ENCODE measurements around the gene THAP2. TPM values are rescaled to one million over a fixed set of nuclear protein-coding genes. Genes with fewer than 3 reads are reported as not detected.

Gene THAP2
- total and polyA plus RNA-seq, 7 donors = 3.1 to 5.5 (median 4.2) TPM

GRCh38 chr12:71726548-71726947, 62.4 kb downstream of the THAP2 start:
- H3K27ac ChIP-seq = no peak overlapping the region
- intact Hi-C loops (cut with DNase I) = no loop called here
- H3K4me3 ChIP-seq = no peak overlapping the region
- no peak for DNase-seq
- no peaks in the 10 kb centered on the region for H3K9me3 ChIP-seq
- 21 to 66% methylated on average over 2 of the region's 2 CpGs for WGBS, 2 donors
- no peak for TF ChIP-seq EP300 (IDR thresholded peaks at IDR 0.05)
- no peak for TF ChIP-seq POLR2A (IDR thresholded peaks at IDR 0.05)
- no peak for TF ChIP-seq CTCF (IDR thresholded peaks at IDR 0.05)
- TF ChIP-seq POLR2AphosphoS5 (IDR thresholded peaks at IDR 0.05) = no peak
- H3K36me3 ChIP-seq = no peaks in the 10 kb centered on the region
- H3K4me1 ChIP-seq = no peaks in the 10 kb centered on the region
- H3K27me3 ChIP-seq = no peaks in the 10 kb centered on the region

- TF ChIP-seq EP300 (IDR thresholded peaks at IDR 0.05) = no peak
- no peak for TF ChIP-seq POLR2A (IDR thresholded peaks at IDR 0.05)
- no peak for TF ChIP-seq POLR2AphosphoS5 (IDR thresholded peaks at IDR 0.05)
- no peak for TF ChIP-seq CTCF (IDR thresholded peaks at IDR 0.05)
- H3K4me3 ChIP-seq = no peak overlapping the region
- H3K9me3 ChIP-seq = no peaks in the 10 kb centered on the region
- DNase-seq = no peak
- H3K36me3 ChIP-seq = no peaks in the 10 kb centered on the region
- no peaks in the 10 kb centered on the region for H3K4me1 ChIP-seq
- H3K27me3 ChIP-seq = no peaks in the 10 kb centered on the region
- WGBS, 2 donors = 91% methylated on average over 5 of the region's 5 CpGs
- intact Hi-C loops (cut with DNase I) = no loop called here
- H3K27ac ChIP-seq = no peak overlapping the region
These were observed 63.9 kb downstream of the THAP2 start for GRCh38 chr12:71727958-71728357.

Small RNA genes within 50 kb of the gene (small RNA-seq; reads per million reads assigned to genes)
- gene RF00560 = 0 reads per million in 3 donors

Other genes starting within 250 kb of the THAP2 start
- gene LGR5, start 224.5 kb upstream of the THAP2 start, total RNA-seq = under 1 TPM in 1 of 4 donors, not detected in 3; 0.36 TPM
- 1 to 10 TPM in 1 of 3 donors, under 1 TPM in 1, not detected in 1; 0.23 to 3.4 TPM for gene LGR5, start 224.5 kb upstream of the THAP2 start, polyA plus RNA-seq
- gene ZFC3H1, start 453 bp upstream of the THAP2 start, total RNA-seq = 10 to 100 TPM; 38.7 to 87.8 (median 52.3) TPM
- 10 to 100 TPM in 1 of 3 donors, 1 to 10 TPM in 2; 3.0 to 19.9 (median 4.8) TPM for gene ZFC3H1, start 453 bp upstream of the THAP2 start, polyA plus RNA-seq
- gene TMEM19, start 21.8 kb downstream of the THAP2 start, total RNA-seq = 10 to 100 TPM; 10.7 to 23.5 (median 12.7) TPM
- gene TMEM19, start 21.8 kb downstream of the THAP2 start, polyA plus RNA-seq = 10 to 100 TPM in 1 of 3 donors, 1 to 10 TPM in 2; 3.6 to 20.3 (median 4.9) TPM
- gene RAB21, start 90.6 kb downstream of the THAP2 start, total RNA-seq = 10 to 100 TPM; 12.8 to 19.1 (median 15.7) TPM
- 10 to 100 TPM in 2 of 3 donors, 1 to 10 TPM in 1; 7.8 to 27.0 (median 18.7) TPM for gene RAB21, start 90.6 kb downstream of the THAP2 start, polyA plus RNA-seq
- gene TBC1D15, start 175.5 kb downstream of the THAP2 start, total RNA-seq = 10 to 100 TPM; 51.2 to 59.2 (median 57.6) TPM
- 10 to 100 TPM; 19.3 to 24.0 (median 20.3) TPM for gene TBC1D15, start 175.5 kb downstream of the THAP2 start, polyA plus RNA-seq